Heart left ventricle (tissue), 13 donors: ENCODE measurements around the gene ATXN7L1.

ENCODE experiments used
- POLR2A ChIP-seq, 2 donors: fragments of 450-650 bp; IDR thresholded peaks; one replicate each; pipeline ENCODE4 v1.6.1; 2017; ENCODE audit warnings: antibody characterized with exemption in 2 of 2, mild to moderate bottlenecking in 2 of 2, moderate library complexity in 2 of 2
- TF ChIP-seq, protein P1 (sequence below), 12 donors: fragments of 200-600 bp; sonication (generic) in 4 of 12; IDR thresholded peaks; one replicate each; pipeline versions ENCODE4 v1.5.0 to v1.8.0; 2018 to 2022; ENCODE audit warnings: antibody characterized with exemption in 12 of 12, mild to moderate bottlenecking in 5 of 12
- donor health status: ischemic (EF 13 %, LVEDD 7.1; RV severe dilation, severe dysfunction).
- donor health status: DM: no; HTN: yes; CAD: no.
- donor health status: DM: no; HTN: no; CAD: no.
- donor health status: ischemic (EF 25% LVEDD 6.9; RV normal size, moderate dysfunction).
- donor health status: ischemic (EF 25% LVEDD 5.7; RV mildly dilated, moderate dysfunction).
- donor health status: ischemic (EF 35%, LVEDD 5.7; RV mildly dilated, moderate dysfunction).
- donor health status: nonischemic (EF 11% LVEDD 7.7; RV severe dilation, severe dysfunction).
- donor health status: DM: yes; HTN: yes; CAD: no.
- donor health status: PGD.
- donor health status: ischemic (EF 29% LVEDD 5.4; RV normal size, mild dysfunction).
- donor health status: nonischemic (EF 23%, LVEDD 6.1; RV moderate dilation, normal function).

DNA sequence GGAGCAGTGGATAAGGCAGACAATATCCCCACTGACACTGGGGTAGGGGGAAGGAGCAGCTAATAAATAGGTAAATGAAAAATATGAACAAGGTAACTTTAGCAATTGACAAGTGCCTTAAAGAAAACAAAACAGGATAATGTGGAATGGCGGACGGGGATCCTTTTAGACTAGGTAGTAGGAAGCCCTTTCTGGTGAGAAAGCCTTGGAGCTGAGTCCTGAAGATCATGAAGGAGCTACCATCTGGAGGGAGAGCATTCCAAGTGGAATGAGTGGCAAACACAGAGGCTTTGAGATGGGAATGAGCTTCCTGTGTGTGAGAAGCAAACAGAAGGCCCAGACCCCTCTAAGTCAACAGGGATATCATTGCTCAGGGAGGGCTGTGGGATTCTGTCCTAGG, 16.0 kb upstream of the ATXN7L1 start:
- TF ChIP-seq, protein P1, sequence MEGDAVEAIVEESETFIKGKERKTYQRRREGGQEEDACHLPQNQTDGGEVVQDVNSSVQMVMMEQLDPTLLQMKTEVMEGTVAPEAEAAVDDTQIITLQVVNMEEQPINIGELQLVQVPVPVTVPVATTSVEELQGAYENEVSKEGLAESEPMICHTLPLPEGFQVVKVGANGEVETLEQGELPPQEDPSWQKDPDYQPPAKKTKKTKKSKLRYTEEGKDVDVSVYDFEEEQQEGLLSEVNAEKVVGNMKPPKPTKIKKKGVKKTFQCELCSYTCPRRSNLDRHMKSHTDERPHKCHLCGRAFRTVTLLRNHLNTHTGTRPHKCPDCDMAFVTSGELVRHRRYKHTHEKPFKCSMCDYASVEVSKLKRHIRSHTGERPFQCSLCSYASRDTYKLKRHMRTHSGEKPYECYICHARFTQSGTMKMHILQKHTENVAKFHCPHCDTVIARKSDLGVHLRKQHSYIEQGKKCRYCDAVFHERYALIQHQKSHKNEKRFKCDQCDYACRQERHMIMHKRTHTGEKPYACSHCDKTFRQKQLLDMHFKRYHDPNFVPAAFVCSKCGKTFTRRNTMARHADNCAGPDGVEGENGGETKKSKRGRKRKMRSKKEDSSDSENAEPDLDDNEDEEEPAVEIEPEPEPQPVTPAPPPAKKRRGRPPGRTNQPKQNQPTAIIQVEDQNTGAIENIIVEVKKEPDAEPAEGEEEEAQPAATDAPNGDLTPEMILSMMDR (IDR thresholded peaks at IDR 0.05), result no peak
- no peak for TF ChIP-seq POLR2A (IDR thresholded peaks at IDR 0.05)
